K562 (cell line): ENCODE data around the gene RORB. TPM values are rescaled to one million over a fixed set of nuclear protein-coding genes. Genes with fewer than 3 reads are reported as not detected.

Source experiments
- ATAC-seq: fragments of 200-7000 bp; cut with Tn5 transposase; 3 replicates; pipeline ENCODE4 v1.9.1; 2020; ENCODE audit warnings: moderate library complexity
- BruUV-seq: library from RNA; stranded (reverse); fragments of 400-500 nt; replicated peaks from 2 replicates; lab custom pipeline; 2021; lab: Mats Ljungman, UMichigan
- CTCF ChIA-PET: fragments of 300-600 bp; formaldehyde crosslinking; extraction: SDS; loops from one replicate; lab custom pipeline; 2021; ENCODE audit warnings: low intra/inter-chr PET ratio; lab: Yijun Ruan, JAX
- POLR2A ChIA-PET: fragments of 300-600, 350-650 bp; sonication (Branson Sonifier 250); formaldehyde crosslinking; extraction: SDS; loops from one replicate; lab custom pipeline; 2021; ENCODE audit warnings: antibody characterized with exemption, inconsistent platforms; lab: Yijun Ruan, JAX
- DNase-seq, 4 experiments: peaks; one replicate each; pipeline versions ENCODE4 v3.0.0 to v3.0.0-alpha.2; 2011 to 2018; ENCODE audit warnings: low spot score in 3 of 4, mixed read lengths in 3 of 4; ENCODE audit errors: extremely low read depth in 1 of 4
- FAIRE-seq: peaks from 2 replicates; lab custom pipeline; 2011; peaks lifted over from hg19 to GRCh38; lab: Jason Lieb, UNC
- H2AFZ ChIP-seq: 2 replicates; pipeline ENCODE4 v1.6.0; 2011; ENCODE audit warnings: low read depth, low read length, control low read depth, inconsistent platforms
- H3K27ac ChIP-seq: fragments of 200-600 bp; 3 replicates; pipeline ENCODE4 v1.8.0; 2011; ENCODE audit warnings: low read depth, mild to moderate bottlenecking, control low read depth, inconsistent platforms, low read length, moderate library complexity, mixed read lengths; ENCODE audit errors: extremely low read depth
- H3K27me3 ChIP-seq, 2 experiments: fragments of 300-600 bp in 1 of 2; 2 replicates in 1 of 2; 3 replicates in 1 of 2; pipeline versions ENCODE4 v1.6.0 to v1.8.0; 2011; ENCODE audit warnings: inconsistent platforms in 2 of 2, low read length in 2 of 2, mild to moderate bottlenecking in 1 of 2, mixed read lengths in 1 of 2, moderate library complexity in 1 of 2; ENCODE audit not compliant: control insufficient read depth in 2 of 2, insufficient read depth in 2 of 2
- H3K36me3 ChIP-seq: fragments of 300-600 bp; 3 replicates; pipeline ENCODE4 v1.8.0; 2011; ENCODE audit warnings: mild to moderate bottlenecking, low read length, inconsistent platforms; ENCODE audit not compliant: control insufficient read depth, insufficient read depth
- H3K4me1 ChIP-seq, 2 experiments: fragments of 200-600 bp in 1 of 2; replicated peaks in 1 of 2; 2 replicates in 1 of 2; 3 replicates in 1 of 2; pipeline versions ENCODE4 v1.5.1 to v1.8.0; 2011; ENCODE audit warnings: inconsistent platforms in 2 of 2, low read length in 2 of 2, mild to moderate bottlenecking in 1 of 2, mixed read lengths in 1 of 2, moderate library complexity in 1 of 2; ENCODE audit not compliant: control insufficient read depth in 2 of 2, insufficient read depth in 2 of 2
- H3K4me2 ChIP-seq: 2 replicates; pipeline ENCODE4 v1.6.1; 2011; ENCODE audit warnings: low read length, control low read depth, inconsistent platforms, mixed read lengths; ENCODE audit not compliant: insufficient read depth
- H3K4me3 ChIP-seq: fragments of 200-600 bp; sonication (generic), shearing (Covaris generic); 2 replicates; pipeline ENCODE4 v1.5.1; 2016; ENCODE audit warnings: control low read depth, inconsistent platforms
- H3K79me2 ChIP-seq: fragments of 200-600 bp; 3 replicates; pipeline ENCODE4 v1.8.0; 2011; ENCODE audit warnings: low read length, inconsistent platforms; ENCODE audit not compliant: control insufficient read depth, insufficient read depth
- H3K9ac ChIP-seq, 2 experiments: 2 replicates each; pipeline versions ENCODE4 v1.6.0 to v1.6.1; 2011; ENCODE audit warnings: low read depth in 2 of 2, low read length in 2 of 2, control low read depth in 1 of 2, inconsistent platforms in 1 of 2, mild to moderate bottlenecking in 1 of 2, mixed read lengths in 1 of 2; ENCODE audit not compliant: insufficient read depth in 1 of 2
- H3K9me1 ChIP-seq: one replicate; pipeline ENCODE4 v1.6.0; 2011; ENCODE audit warnings: inconsistent platforms, mild to moderate bottlenecking, low read length, moderate library complexity; ENCODE audit not compliant: control insufficient read depth, insufficient read depth
- H3K9me3 ChIP-seq: replicated peaks from 2 replicates; pipeline ENCODE4 v1.5.1; 2011; ENCODE audit warnings: low read depth, low read length, inconsistent platforms; ENCODE audit not compliant: control insufficient read depth, insufficient read depth
- H4K20me1 ChIP-seq: replicated peaks from 2 replicates; pipeline ENCODE4 v1.6.1; 2011; ENCODE audit warnings: low read length, inconsistent platforms, mixed read lengths; ENCODE audit not compliant: control insufficient read depth, insufficient read depth
- C11orf30 ChIP-seq: fragments of 450-650 bp; IDR thresholded peaks from 2 replicates; pipeline ENCODE4 v1.6.1; 2016; ENCODE audit warnings: low read depth, mild to moderate bottlenecking
- FOXJ3 ChIP-seq: sonication (generic); formaldehyde crosslinking; IDR thresholded peaks from 2 replicates; pipeline ENCODE4 v1.4.0; 2020; ENCODE audit warnings: mild to moderate bottlenecking, missing genetic modification reagents
- GATAD2B ChIP-seq: fragments of 450-650 bp; IDR thresholded peaks from 2 replicates; pipeline ENCODE4 v1.6.1; 2017; ENCODE audit warnings: mild to moderate bottlenecking, borderline replicate concordance
- HMBOX1 ChIP-seq: sonication (generic); IDR thresholded peaks from 2 replicates; pipeline ENCODE4 v1.6.1; 2016
- MAFF ChIP-seq: IDR thresholded peaks from 2 replicates; pipeline ENCODE4 v1.6.1; 2012; ENCODE audit warnings: low read length, improper control_type of control experiment
- MAFG ChIP-seq: fragments of 450-650 bp; conservative IDR thresholded peaks from 2 replicates; pipeline ENCODE4 v1.6.1; 2016; ENCODE audit warnings: missing genetic modification characterization, missing compliant biosample characterization
- MAFK ChIP-seq: IDR thresholded peaks from 2 replicates; pipeline ENCODE4 v1.6.1; 2011; ENCODE audit warnings: low read length, improper control_type of control experiment
- NCOA1 ChIP-seq: fragments of 450-650 bp; IDR thresholded peaks from 2 replicates; pipeline ENCODE4 v1.6.1; 2016; ENCODE audit warnings: low read depth
- PHF8 ChIP-seq: fragments of 200-600 bp; sonication (generic); IDR thresholded peaks from 2 replicates; pipeline ENCODE4 v1.6.1; 2012; ENCODE audit warnings: mixed run types, mild to moderate bottlenecking, inconsistent platforms, low read length, moderate library complexity, borderline replicate concordance
- SPI1 ChIP-seq: IDR thresholded peaks from 2 replicates; pipeline ENCODE4 v1.6.1; 2011; ENCODE audit warnings: low read depth, low read length, control low read depth, borderline replicate concordance
- TFAM ChIP-seq: fragments of 250-450 bp; sonication (Bioruptor Pico); conservative IDR thresholded peaks from 2 replicates; pipeline ENCODE4 v1.5.0; 2021; ENCODE audit warnings: mild to moderate bottlenecking, moderate library complexity
- ZNF316 ChIP-seq: fragments of 450-650 bp; IDR thresholded peaks from 2 replicates; pipeline ENCODE4 v1.6.1; 2016
- ZNF699 ChIP-seq: fragments of 250-450 bp; sonication (Bioruptor Pico); IDR thresholded peaks from 2 replicates; pipeline ENCODE4 v1.8.0; 2021; ENCODE audit warnings: mild to moderate bottlenecking, moderate library complexity; ENCODE audit not compliant: insufficient replicate concordance
- WGBS: fragments of 100-300 bp; shearing (Covaris generic); methylation state at CpG from one replicate; pipeline ENCODE4 v1.1.6; 2016; ENCODE audit warnings: low coverage, mixed read lengths; ENCODE audit not compliant: insufficient coverage; ENCODE audit errors: missing lambda C conversion rate; 5-methylcytosine and 5-hydroxymethylcytosine counted together
- in situ Hi-C: fragments of 300-500 bp; cut with MboI; formaldehyde crosslinking; loops from 4 replicates; pipeline ENCODE4 v1.15.0; 2018; ENCODE audit warnings: inconsistent platforms, mixed read lengths
- intact Hi-C: fragments of 100-400 bp; cut with micrococcal nuclease; formaldehyde crosslinking; loops from 2 replicates; pipeline ENCODE4 v1.14.2; 2022
- polyA plus RNA-seq, 8 experiments: library from polyadenylated mRNA; depleted of rRNA in 4 of 8; stranded (reverse) in 5 of 8; unstranded in 3 of 8; fragments of >200 nt; fragmentation: Nextera tagmentation in 2 of 8; fragmentation: Illumina TruSeq in 1 of 8; extraction: Ambion mirVana in 2 of 8; extraction: Trizol in 1 of 8; gene quantifications; 2 replicates each; pipeline versions ENCODE4 v1.2.1 to v1.2.3, GENCODE V29; 2011 to 2014; ENCODE audit warnings: inconsistent platforms in 1 of 8, missing spikeins in 1 of 8
- total RNA-seq, 7 experiments: library from RNA; depleted of rRNA in 6 of 7; stranded (reverse); fragments of >200 nt in 6 of 7; fragmentation: Illumina TruSeq in 2 of 7; extraction: Trizol in 2 of 7; gene quantifications; 2 replicates each; pipeline versions ENCODE4 v1.2.1 to v1.2.3, GENCODE V29; 2011 to 2021; ENCODE audit warnings: low replicate concordance in 1 of 7
- TF ChIP-seq, protein P1 (sequence below): fragments of 150-350 bp; IDR thresholded peaks from 2 replicates; pipeline ENCODE4 v1.6.1; 2014; ENCODE audit warnings: low read depth, mild to moderate bottlenecking, low read length, borderline replicate concordance

The RORB gene
- total and polyA plus RNA-seq, 9 of the 15 experiments (the other 6 are each of a cell fraction or from before 2014, with no cell fraction given) = not detected

DNA sequence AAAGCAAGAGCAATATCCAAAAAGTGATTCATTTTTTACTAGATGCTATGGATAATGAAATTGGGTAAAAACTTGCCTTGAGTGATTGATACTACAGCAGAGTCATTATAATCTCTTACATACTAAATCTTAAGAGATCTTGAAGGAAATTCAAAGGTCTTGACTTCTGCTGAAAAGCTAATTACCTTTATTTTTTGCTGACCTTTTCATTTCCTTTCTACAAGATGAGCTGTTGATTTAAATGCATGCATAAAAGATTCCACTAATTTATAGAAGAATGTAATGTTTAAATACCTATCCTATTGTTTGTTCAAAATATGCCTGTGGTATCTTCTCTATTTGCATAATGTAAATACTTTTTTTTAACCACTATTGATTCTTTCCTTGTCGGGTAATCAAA is 27.2 kb downstream of the RORB start:
- no peaks in the 10 kb centered on the region for H3K9me3 ChIP-seq
- no peak overlapping the region for H3K4me2 ChIP-seq
- CTCF ChIA-PET = no interaction called here
- H3K36me3 ChIP-seq = no peaks in the 10 kb centered on the region
- H2AFZ ChIP-seq = no peak overlapping the region
- no peaks in the 10 kb centered on the region for H3K27me3 ChIP-seq
- H3K4me1 ChIP-seq = no peaks in the 10 kb centered on the region
- WGBS = 0% methylated on average over 1 of the region's 1 CpG
- no peaks in the 10 kb centered on the region for H4K20me1 ChIP-seq
- H3K9ac ChIP-seq = no peak overlapping the region
- ATAC-seq = no peak
- H3K4me3 ChIP-seq = no peak overlapping the region
- no peak overlapping the region for H3K27ac ChIP-seq
- intact Hi-C loops = no loop called here
- in situ Hi-C loops = no loop called here
- no TSS peak for BruUV-seq
- H3K79me2 ChIP-seq = no peaks in the 10 kb centered on the region
- no peak for FAIRE-seq
- TF ChIP-seq MAFG (0 out of 2 replicates have a peak, but pooled peaks have one; percentile 28), C11orf30 (peak; percentile 36; the same call in 1 of the 2 replicates), MAFK (peak; percentile 41; the same call in 1 of the 2 replicates), PHF8 (no peak), GATAD2B (no peak), ZNF316 (peak; percentile 73), MAFF (peak; percentile 48)
- no peak for DNase-seq
- H3K9me1 ChIP-seq = no peaks in the 10 kb centered on the region
- POLR2A ChIA-PET = no interaction called here

DNA sequence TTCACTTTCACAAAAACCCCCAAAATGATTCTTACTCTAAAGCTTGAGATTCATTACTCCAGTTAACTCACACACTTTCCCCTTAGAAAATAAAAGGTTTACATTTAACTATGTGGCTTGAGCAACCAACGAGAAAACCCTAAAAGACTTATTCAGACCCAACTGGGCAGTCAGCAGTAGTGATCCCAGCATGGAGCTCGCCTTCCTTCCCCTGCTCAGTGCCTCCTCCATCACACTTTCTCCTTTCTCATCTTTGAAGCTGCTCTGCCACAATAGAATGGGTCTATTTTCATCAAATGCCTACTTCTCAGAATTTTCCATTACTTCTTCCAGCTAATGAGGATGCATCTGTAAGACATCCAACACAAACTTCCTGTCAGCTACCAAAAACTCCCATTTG is 29.1 kb downstream of the RORB start:
- no TSS peak for BruUV-seq
- Histone ChIP-seq H2AFZ (no peak overlapping the region), H3K4me1 (no peaks in the 10 kb centered on the region), H4K20me1 (no peaks in the 10 kb centered on the region), H3K9me1 (no peaks in the 10 kb centered on the region), H3K79me2 (no peaks in the 10 kb centered on the region), H3K27ac (no peak overlapping the region), H3K36me3 (no peaks in the 10 kb centered on the region), H3K9me3 (no peaks in the 10 kb centered on the region), H3K27me3 (no peaks in the 10 kb centered on the region), H3K9ac (no peak overlapping the region), H3K4me2 (no peak overlapping the region), H3K4me3 (no peak overlapping the region)
- WGBS = 0% methylated on average over 2 of the region's 2 CpGs
- in situ Hi-C loops (no loop called here), intact Hi-C loops (no loop called here)
- no peak for FAIRE-seq
- ATAC-seq = no peak
- CTCF ChIA-PET = no interaction called here
- POLR2A ChIA-PET = no interaction called here
- no peak for DNase-seq
- no peak for TF ChIP-seq NCOA1
- TF ChIP-seq ZNF699 (CRISPR knock-in tag) = no peak
- TF ChIP-seq SPI1 = no peak
- TF ChIP-seq, protein P1, sequence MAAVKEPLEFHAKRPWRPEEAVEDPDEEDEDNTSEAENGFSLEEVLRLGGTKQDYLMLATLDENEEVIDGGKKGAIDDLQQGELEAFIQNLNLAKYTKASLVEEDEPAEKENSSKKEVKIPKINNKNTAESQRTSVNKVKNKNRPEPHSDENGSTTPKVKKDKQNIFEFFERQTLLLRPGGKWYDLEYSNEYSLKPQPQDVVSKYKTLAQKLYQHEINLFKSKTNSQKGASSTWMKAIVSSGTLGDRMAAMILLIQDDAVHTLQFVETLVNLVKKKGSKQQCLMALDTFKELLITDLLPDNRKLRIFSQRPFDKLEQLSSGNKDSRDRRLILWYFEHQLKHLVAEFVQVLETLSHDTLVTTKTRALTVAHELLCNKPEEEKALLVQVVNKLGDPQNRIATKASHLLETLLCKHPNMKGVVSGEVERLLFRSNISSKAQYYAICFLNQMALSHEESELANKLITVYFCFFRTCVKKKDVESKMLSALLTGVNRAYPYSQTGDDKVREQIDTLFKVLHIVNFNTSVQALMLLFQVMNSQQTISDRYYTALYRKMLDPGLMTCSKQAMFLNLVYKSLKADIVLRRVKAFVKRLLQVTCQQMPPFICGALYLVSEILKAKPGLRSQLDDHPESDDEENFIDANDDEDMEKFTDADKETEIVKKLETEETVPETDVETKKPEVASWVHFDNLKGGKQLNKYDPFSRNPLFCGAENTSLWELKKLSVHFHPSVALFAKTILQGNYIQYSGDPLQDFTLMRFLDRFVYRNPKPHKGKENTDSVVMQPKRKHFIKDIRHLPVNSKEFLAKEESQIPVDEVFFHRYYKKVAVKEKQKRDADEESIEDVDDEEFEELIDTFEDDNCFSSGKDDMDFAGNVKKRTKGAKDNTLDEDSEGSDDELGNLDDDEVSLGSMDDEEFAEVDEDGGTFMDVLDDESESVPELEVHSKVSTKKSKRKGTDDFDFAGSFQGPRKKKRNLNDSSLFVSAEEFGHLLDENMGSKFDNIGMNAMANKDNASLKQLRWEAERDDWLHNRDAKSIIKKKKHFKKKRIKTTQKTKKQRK = no peak
- TF ChIP-seq TFAM (CRISPR knock-in tag) = no peak
- no peak for TF ChIP-seq HMBOX1
- no peak for TF ChIP-seq FOXJ3
